HG03378 (cell line): ENCODE results near the gene ETNK2.

Source experiments
- ATAC-seq: cut with Tn5 transposase; IDR thresholded peaks from one replicate; pipeline ENCODE4 v1.9.1; 2021; ENCODE audit warnings: mild to moderate bottlenecking, moderate library complexity; ENCODE audit not compliant: unreplicated experiment

Gene ETNK2

GRCh38 chr1:204127597-204128242, 24.1 kb downstream of the ETNK2 start:
- no peak for ATAC-seq

DNA sequence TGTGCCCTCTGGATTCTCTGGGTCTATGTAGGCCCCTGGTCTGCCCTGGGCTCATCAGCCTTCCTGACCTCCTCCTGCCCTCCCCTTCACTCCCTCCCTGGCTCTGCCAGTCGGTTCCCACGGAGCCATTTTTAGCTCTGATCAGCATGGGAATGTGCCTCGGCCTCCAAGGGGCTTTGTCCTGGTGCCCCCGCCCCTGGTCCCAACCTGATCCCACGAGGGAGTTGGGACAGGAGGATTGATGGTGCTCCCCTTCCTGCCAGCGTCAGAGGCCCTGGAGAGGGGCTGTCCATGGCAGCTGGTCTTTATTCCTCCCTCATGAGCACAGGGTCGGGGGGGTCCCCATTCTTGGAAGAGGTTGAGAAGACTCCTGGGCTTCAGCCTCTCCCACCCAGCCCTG, 24.9 kb downstream of the ETNK2 start:
- ATAC-seq = no peak

GRCh38 chr1:204126386-204126785, 25.5 kb downstream of the ETNK2 start:
- ATAC-seq = no peak

GRCh38 chr1:204125759-204126351, 26.0 kb downstream of the ETNK2 start:
- no peak for ATAC-seq

DNA sequence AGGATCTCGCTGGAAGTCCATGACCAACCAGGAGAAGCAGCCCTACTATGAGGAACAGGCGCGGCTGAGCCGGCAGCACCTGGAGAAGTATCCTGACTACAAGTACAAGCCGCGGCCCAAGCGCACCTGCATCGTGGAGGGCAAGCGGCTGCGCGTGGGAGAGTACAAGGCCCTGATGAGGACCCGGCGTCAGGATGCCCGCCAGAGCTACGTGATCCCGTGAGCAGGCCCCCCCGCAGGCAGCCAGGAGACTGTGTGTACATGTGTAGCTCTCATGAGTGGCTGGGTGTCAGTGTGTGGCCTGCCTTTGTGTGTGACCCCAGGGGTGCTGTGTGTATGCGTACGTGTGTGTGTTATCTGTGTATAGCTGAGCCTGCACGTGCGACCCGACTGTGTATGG, 27.2 kb downstream of the ETNK2 start:
- no peak for ATAC-seq

DNA sequence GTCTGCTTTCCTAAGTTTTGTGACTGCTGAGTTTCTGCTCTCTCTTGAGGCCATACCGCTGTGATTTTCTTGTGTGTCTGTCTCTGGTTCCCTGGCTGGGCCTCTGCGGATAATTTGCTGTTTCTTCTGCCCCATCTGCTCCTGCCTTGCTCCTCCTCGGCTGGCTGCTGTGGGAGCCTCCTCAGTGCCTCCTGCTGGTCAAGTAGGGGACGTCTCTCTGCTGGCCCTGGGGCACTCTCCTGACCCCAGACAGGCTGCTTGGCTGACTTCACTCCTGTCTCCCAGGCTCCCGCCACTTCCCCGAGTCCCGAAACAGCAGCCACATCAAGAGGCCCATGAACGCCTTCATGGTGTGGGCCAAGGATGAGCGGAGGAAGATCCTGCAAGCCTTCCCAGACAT, 28.5 kb downstream of the ETNK2 start:
- ATAC-seq = no peak

DNA sequence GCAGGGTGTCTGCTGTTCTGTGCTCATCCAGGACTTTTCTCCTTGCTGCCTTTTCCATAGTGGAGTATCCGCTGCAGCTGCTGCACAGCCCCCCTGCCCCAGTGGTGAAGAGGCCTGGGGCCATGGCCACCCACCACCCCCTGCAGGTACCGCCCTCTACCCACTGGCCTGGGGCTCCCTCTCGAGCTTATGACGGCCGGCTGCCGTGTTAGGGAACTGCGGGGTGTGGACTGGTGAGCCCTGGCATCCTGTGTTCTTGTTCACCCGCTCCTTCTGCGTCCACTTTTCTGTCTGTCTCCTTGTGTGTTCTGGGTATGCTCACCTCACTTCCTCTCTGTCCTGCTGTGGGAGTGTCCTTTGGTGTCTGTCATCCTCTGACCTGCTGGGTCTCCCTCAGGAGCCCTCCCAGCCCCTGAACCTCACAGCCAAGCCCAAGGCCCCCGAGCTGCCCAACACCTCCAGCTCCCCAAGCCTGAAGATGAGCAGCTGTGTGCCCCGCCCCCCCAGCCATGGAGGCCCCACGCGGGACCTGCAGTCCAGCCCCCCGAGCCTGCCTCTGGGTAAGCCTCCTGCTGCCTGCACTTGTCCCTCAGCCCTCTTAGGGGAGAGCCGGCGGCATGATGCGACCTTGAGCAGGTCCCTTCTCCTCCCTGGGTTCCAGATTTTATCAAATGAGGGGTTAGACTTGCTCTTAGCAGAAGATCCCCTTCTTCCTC, 29.8 kb downstream of the ETNK2 start:
- ATAC-seq = no peak

GRCh38 chr1:204116539-204116938, 35.3 kb downstream of the ETNK2 start:
- no peak for ATAC-seq

GRCh38 chr1:204115116-204115515, 36.7 kb downstream of the ETNK2 start:
- ATAC-seq = no peak

GRCh38 chr1:204114606-204115005, 37.2 kb downstream of the ETNK2 start:
- no peak for ATAC-seq

DNA sequence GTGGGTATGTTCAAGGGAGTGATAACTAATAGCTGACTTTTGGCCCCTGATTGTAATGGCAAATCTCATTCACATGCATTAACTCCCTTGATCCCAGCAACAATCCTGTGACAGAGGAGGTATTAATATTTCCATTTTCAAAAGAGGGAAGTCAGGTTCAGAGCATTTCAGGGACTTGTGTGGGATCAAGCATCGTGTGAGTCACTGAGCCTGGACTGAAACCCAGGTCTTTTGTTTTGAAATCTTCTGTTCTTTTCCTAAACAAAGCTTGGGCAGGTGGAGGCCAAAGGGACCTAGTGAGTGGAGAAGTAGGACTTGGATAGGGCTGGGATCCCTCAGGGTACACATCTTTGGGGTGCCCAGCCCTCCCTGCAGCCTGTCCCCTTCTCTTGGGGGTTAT, 37.9 kb downstream of the ETNK2 start:
- no peak for ATAC-seq

DNA sequence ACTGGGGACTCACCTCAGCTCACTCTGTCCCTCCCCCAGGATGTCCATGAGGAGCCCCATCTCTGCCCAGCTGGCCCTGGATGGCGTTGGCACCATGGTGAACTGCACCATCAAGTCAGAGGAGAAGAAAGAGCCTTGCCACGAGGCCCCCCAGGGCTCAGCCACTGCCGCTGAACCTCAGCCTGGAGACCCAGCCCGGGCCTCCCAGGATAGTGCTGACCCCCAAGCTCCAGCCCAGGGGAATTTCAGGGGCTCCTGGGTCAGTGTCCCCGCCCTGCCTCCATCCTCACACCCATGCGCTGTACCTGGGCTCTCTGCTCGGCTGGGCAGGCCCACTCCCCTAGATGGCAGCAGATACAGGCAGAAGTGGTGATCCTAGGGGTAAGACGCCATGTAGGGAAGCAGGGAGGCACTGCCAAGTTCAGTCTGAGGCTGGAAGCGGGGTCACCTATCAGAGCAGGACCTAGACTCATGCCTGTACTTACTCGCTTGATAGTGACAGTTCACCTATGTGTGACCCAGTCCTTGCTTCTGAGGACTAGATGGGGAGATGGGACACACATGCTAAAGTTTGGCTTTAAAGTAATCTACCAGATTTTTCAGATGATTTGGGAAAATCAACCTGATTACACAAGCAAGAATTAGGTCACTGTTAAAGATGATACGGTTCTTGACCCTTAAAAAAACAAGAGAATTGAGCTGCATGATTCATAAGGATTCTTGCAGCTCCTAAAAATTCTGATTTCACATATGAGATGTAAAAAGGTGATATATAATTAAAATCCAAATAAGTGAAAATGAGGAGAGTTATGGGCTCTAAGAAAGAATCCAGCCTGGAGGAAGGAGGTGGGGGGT, 38.7 kb downstream of the ETNK2 start:
- no peak for ATAC-seq

- no peak for ATAC-seq
Observed at GRCh38 chr1:204110894-204111633, 40.8 kb downstream of the ETNK2 start.

DNA sequence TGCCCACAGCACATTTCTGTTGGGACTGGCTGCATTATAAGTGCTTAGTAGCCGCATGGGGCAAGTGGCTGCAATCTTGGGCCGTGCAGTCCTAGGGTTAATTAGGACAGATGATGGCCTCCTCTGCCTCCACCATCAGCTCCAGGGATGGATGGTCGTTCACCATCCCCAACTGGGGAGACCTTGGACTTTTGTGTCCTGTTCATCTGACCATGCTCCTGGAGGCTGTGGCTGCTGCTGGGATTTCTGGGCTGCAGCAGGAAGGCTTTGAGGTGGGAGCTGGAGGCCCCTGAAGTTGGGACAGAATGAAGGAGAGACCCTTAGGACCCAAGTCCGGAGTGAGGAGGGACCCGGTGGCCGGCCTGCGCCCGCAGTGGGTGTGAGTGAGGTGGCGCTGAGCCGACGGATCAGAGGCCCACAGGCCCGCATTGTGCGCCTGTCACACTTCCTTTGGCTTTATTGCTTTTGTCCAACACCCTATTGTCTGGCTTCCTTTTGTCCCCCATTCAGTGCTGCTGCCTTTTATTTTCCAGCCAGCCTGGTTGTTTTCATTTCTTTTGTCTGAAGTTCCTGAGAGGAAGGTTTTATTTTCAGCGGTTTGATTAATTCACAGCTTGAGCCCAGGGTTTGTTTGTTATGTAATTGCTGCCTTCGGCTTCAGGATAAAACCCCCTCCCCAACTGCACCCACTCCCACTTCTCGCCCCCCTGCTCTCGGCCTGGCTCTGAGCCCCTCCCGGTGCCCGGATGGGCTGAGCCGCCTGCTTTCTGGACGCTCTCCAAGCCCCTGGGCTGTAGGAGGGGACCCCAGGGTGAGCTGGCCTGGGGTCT, 43.3 kb downstream of the ETNK2 start:
- no peak for ATAC-seq

GRCh38 chr1:204107892-204108291, 44.0 kb downstream of the ETNK2 start:
- ATAC-seq = no peak

DNA sequence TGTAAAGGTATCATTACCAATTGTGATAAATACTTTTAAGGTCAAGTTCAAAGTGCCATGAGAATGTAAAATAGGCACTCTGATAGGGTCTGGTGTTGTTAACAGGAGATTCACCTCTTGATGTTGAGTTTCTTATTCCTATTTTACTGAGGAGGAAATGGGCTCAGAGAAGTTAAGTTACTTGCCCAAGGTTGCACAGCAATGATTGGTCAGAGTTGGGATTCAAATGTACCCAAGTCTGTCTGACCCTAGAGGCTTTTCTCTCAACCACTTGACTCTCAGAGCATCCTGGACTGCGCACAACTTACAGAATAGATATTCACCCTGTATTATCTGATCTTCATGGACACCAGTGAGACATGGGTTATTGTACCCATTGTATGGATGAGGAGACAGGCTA, 45.0 kb downstream of the ETNK2 start:
- ATAC-seq = no peak

GRCh38 chr1:204105131-204105515, 46.7 kb downstream of the ETNK2 start:
- no peak for ATAC-seq

GRCh38 chr1:204104331-204105130, 47.3 kb downstream of the ETNK2 start:
- no peak for ATAC-seq

DNA sequence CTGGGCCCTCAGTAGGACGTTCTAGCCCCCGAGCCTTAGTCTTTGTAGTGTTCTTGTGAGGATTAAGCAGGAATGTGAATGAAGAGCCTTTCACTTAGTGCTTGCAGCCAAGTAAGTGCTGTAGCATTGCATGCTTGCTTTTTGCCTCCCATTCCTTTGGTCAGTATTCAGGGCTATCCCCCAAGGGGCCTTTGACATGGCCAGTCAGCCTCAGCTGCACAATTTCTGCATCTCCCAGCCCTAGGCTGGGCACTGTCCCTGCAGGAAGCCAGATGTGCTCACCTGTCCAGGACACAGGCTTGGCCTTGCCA, 48.5 kb downstream of the ETNK2 start:
- no peak for ATAC-seq
